Measurements from ENCODE around the gene ZNF48.

ZNF48 gene
- 35.1 to 75.7 (median 38.2) reads per million in 4 experiments for total RNA-seq

GRCh38 chr16:30395155-30395991 lies at the start of gene ZNF48:
TSS of gene ZNF48 (plus strand) at chr16:30395420. CDS start at chr16:30395795, 375 bp downstream.
- DNase-seq: no peak

DNA sequence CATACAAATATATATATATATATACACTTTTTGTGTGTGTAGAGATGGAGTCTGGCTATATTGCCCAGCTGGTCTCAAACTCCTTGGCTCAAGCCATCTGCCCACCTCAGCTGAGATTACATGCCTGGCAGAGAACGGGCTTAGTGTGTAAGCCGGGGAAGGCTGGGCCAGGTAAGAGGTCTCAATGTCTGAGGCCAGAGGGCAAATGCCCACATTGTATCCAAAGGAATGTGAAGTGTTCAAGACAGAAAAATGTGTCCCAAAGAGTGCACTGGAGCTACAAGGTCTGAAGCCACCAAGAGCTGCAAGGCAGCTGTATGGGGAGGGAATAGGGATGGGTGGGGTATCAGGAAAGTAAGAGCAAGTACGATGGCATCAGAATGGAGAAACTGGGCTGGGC lies 48.9 kb upstream of the ZNF48 start:
- DNase-seq: no peak

DNA sequence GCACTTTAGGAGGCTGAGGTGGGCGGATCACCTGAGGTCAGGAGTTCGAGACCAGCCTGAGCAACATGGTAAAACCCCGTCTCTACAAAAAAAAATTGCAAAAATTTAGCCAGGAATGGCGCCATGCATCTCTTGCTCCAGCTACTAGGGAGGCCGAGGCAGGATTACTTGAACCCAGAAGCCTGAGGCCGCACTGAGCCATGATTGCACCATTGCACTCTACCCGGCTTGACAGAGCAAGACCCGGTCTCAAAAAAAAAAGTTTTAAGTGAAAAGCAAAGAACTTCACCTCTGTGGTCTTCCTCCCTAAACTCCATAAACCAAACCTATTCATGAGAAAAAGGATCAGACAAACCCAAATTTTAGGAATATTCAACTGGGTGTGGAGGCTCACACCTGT lies 47.1 kb upstream of the ZNF48 start:
- no peak for DNase-seq

DNA sequence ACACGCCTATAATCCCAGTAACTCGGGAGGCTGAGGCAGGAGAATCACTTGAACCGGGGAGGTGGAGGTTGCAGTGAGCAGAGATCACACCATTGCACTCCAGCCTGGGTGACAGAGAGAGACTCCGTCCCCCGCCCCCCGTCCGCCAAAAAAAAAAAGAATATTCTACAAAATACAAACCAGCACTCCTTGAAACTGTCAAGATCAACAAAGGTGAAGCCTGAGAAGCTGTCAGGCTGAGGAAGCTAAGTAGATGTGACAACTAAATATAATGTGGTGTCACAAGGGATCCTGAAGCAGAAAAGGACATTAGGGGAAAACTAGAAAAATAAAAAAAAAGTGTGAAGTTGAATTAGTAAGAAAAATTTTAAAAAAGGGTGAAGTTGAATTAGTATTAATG lies 46.3 kb upstream of the ZNF48 start:
- DNase-seq: no peak

DNA sequence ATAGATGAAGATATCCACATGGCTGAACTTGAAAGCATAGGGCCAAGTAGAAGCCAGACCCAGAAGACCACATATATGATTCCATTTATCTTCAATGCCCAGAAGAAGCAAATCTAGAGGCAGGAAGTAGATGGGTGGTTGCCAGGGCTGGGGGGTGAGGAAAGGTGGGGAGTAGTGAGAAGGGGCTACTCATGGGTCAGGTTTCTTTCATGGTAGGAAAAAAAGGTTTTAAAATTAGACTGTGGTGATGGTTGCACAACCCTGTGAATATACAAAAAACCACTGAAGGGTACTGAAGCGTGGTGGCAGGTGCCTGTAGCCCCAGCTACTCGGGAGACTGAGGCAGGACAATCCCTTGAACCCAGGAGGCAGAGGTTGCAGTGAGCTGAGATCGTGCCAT lies 45.5 kb upstream of the ZNF48 start:
- no peak for DNase-seq

DNA sequence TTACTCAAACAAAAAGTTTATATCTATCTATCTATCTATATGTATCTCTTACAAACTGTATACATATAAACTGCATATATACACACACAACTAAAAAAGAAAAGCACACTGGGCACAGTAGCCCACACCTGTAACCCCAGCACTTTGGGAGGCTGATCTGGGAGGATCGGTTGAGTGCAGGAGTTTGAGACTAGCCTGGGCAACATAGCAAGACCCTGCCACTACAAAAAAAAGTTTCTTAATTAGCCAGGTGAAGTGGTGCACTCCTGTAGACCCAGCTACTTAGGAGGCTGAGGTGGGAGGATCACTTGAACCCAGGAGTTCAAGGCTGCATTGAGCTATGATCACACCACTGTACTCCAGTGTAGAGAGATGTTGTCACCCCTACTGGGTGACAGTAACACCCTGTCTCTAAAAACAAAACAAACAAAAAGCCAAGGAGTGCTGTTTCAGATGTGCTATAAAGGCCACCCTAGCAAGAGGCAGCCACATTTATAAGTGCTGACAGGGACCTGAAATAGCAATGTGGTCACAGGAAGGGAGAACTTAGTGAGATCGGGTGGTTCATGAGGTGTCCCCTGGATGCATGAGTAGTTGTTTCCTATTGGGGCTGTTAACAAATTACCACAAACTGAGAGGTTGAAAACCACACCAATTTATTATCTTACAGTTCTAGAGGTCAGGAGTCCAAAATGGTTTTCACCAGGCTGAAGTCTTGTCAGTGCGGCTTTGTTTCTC lies 44.9 kb upstream of the ZNF48 start:
- no peak for DNase-seq

DNA sequence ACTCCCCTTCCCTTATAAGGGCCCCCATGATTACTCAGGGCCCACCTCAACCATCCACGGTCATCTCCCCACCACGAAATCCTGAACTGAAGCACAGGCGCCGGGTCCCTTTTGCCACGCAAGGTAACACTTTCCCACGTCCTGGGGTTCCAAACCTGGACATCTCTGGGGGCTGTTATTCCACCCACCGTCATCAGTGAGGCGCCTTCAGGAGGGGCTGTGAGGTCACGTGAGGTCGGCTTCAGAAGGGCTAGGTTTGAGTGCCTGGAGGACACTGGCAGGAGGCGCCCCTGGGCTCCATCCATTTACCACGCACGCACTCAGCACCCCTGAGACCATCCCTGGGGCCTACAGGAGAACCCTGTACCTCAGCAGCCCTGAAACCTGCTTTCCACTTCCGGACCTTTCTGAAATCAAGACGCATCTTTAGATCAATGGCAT lies 44.2 kb upstream of the ZNF48 start:
- DNase-seq: no peak

- DNase-seq: no peak
These were observed 43.4 kb upstream of the ZNF48 start for GRCh38 chr16:30351586-30352419.

DNA sequence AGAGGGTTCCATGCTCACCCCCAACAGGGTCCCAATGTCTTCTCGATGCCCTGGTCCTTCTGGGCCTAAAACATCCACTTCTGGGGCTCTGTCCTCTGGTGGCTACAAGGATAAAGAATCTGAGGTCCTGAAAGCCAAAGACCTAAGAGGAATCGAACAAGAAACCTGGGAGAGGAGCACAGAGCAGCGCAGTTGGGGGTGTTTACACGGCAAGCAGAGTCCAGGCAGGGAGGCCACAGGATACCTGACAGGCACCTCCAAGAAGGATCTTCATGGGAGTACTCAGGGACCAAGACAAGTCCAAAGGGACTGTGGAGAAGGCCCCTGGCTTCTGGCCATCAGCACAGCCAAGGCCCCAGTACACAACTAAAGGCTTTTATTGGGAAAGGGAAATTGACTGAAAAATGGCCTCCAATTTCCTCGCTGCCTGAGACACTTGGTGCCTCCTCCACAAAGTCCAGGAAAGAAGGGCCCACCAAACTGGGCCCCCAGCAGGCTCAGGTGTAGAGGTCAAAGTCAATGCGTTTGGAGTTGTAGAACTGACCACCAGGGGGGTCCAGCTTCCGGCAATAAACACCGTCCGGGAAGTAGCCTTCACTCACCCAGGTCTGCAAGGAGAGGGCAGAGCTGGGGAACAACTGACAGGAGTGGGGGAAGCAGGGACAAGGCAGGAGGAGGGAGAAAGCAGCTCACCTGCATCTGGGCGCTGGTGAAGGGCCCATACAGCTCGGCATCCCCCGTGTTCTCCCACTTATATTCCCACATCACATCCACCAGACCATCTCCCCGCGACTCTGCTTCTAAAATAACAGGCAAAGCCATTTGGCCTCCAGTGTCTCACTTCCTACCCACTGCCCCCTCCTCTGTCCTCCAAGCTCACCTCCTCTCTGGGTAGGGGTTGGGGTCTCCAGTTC lies 42.5 kb upstream of the ZNF48 start:
- DNase-seq: no peak

GRCh38 chr16:30353438-30354129 lies 41.6 kb upstream of the ZNF48 start:
- DNase-seq: no peak

- DNase-seq: no peak
These were observed 40.6 kb upstream of the ZNF48 start for GRCh38 chr16:30354423-30355143.

DNA sequence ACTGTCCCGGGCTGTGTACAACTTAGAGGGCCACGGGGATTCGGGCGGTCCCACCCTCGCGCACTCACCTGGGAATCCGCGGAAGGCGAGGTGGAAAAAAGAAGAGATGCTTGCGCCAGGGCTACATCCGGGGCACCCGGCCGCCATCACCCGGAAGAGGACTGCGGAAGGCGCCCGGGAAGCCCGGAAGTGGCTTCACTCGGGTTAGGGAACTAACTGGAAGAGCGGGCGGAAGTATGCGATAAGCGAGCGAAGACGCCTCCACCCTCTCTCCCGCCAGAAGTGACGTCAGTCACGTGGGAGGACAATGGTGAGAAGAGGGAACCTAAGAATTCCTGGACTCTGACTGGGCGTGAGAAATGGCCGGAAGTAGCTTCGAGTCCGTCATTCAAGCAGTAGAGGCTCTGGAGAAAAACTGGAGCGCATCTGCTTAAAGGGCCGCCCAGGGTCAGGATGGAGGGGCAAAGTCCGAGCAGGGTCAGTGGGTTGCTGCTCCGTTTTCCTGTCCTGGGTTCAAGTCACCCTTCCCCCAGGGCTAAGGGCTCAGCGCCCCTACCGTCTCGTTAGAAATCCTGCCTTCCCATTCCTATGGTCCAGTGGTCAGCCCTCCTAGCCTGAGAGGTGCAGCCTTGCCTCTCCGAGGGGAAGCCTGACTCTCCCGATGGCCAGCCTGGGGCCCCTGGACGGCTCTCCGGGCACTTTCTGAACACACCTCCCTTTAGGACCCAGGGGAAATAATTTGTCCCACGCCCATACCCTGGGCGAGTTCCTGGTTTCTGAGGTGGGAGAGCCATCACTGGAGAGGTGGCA lies 39.9 kb upstream of the ZNF48 start, which contains the start of gene CD2BP2:
Gene CD2BP2, minus strand, starts transcription at position 165 of the 810 bp plus-strand sequence. CDS start 627 bp downstream, outside the sequence.
- peak; percentile 81 for DNase-seq

- DNase-seq: no peak
These were observed 39.3 kb upstream of the ZNF48 start for GRCh38 chr16:30355954-30356308.

DNA sequence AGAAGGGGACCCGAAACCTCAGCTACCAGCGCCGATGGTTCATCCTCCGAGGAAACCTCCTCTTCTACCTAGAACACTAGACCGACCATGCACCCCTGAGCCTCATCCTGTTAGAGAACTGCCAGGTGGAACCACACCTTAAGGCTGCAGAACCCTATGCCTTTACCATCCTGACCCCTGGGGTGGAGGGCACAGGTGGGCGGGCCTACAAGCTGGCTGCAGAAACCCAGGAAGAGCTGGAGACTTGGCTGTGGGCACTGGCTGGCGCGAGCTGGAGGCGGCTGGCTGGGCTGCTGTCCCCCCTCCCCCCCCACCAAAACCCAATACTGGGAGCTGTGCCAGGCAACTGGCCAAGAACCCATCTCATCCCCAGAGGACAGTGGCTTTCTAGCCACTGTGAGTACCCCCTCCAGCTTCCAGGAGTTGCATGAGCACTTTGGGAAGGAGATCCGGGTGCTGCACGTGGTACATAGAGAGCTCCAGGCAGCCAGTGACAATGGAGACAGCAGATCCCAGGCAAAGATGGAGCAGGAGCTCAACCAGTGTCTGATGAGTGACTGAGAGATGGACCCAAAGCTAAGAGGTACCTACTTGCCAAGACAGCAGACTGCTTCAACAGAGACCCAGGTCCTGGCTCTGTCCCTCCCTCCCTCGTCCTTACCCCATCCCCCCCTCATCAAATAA lies 38.7 kb upstream of the ZNF48 start:
- no peak for DNase-seq

- no peak for DNase-seq
These were observed 38.0 kb upstream of the ZNF48 start for GRCh38 chr16:30357085-30357714.

DNA sequence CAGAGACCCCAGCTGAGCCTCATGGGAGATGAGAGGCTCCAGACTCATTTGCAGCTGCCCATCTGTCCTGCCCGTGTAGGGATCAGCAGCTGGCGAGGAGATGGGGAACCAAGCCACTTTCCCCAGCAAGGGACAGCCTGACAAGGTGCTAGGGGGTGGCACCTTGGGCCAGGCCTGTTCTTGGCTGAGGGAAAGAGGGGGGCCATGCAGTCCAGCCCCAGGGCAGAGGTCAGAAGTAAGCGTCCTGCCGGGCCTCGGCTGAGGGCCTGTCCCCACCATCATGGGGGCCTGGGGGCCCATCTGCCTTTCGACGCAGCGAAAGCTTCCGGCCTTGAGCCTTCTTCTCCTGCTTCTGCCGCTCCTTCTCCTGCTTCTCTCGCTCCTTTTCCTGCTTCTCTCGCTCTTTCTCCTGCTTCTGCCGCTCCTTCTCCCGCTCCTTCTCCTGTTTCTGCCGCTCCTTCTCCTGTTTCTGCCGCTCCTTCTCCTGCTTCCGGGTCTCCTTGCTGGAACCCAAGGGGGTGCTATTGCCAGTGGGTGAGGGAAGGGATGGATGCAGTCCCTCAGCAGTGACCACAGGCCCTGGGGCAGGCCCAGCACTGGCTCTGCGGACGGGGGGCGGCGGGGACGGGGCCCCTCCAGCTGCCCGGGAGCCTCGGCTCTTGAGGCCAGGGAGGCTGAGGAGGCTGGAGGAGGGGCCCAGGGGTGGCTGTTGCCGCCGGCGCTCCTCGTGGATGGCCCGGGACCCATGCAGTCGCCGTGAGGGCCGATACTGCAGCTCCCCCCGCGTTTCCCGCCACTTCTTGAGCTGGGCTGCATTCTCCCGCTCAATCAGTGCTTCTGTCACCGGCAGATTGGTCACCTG lies 37.3 kb upstream of the ZNF48 start:
- no peak for DNase-seq

DNA sequence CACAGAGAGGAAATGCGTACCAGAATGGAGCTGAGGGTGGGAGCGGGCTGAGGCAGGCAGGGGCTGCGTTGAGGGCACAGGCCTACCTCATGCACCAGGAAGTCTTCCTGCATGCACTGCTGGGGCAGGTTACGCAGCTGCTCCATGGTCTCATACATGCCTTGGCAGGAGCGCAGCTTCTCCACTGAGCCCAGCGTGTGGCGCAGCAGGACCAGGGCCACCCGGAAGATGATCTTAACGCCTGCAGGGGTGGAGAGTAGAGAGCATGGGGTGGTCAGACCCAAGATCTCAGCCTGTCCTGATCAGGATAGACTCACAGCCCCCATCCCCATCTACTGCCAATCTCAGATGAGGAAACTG lies 36.7 kb upstream of the ZNF48 start:
- no peak for DNase-seq

Data from effector CD8-positive, alpha-beta T cell (primary cell).